Smooth muscle cell of the coronary artery (primary cell): ENCODE data around the gene CD160. TPM values are rescaled to one million over a fixed set of nuclear protein-coding genes. Genes with fewer than 3 reads are reported as not detected.

Experiments
- total RNA-seq: library from RNA; depleted of rRNA; stranded (reverse); fragments of >200 nt; gene quantifications from 2 replicates; pipeline ENCODE4 v1.2.3, GENCODE V29; 2014; ENCODE audit warnings: low replicate concordance

The CD160 gene, protein sequence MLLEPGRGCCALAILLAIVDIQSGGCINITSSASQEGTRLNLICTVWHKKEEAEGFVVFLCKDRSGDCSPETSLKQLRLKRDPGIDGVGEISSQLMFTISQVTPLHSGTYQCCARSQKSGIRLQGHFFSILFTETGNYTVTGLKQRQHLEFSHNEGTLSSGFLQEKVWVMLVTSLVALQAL
- total RNA-seq = 0.12 TPM in 1 of 2 replicates, not detected in the other

DNA sequence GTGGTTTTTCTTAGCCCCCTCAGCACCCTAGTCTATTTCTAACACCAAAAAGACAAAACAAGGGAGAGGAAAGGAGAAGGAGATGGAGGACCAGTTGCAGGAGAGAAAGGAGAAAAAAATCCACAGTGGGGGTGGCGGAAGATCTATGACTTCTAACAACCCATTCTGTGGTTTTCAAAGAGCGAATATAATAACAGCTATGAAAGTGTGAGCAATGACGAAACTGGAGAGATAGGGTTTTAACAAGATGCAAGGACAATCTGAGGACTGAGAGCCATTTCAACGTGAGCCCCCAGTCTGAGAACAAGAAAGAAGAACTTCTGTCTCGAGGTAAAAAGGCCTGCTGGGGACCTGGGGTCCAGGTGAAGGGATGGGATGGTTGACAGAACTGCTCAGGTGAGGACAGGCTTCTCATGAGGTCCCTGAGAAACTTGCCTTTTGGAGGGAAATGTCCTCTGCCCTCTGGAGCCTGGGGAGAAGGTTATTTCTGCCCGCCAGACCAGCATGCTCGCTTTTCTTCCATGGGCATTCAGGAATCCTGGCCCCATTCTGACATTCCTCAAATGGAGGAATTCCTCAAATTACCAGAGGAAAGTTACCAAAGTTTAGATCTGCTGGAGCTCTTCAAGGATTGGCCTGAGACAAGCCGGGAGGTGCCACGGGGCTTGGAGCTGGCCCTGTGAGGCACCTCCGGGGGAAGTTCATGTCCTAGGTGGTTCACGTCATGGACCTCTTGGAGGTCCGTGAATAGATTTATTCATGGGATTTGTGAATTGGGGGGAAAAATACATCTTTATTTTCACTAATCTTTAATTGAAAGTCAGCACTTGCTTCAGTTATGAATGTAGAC lies at the start of gene CD160:
Gene CD160 (plus strand): TSS at position 270 of the 850 bp plus-strand sequence. CDS start 8,829 bp downstream, outside the sequence.

DNA sequence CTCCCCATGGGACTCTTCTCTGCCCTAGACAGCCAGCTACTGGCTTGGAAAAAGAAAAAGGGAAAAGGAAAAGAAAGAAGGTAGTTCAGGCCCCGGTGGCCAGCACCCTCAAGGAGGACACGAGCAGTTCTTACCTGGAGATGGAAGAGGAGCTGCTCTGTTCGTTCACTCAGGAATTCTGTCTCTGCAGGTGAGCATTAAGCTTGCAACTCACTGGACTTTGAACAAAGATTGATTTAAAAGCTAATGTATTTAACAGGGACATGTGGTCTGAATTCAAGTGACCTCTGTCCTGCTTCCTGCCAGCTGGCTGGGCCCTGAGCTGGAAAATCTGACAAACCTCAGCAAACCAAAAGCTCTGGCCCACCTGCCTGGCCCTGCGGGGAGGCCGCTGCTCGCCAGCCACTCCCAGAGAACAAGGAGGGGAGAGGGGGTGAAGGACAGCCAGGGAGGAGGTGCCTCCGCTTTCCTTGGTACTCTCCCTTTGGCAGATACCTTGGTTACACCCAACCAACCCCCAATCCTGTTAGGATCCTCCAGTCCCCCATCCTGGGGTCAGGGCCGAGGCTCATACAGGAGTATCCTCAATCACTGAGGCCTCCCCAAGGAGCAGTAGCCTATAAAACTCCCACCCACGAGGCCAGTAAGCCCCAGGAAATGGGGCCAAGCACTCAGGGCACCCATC lies 12.0 kb upstream of the CD160 start, which contains the start of gene PDZK1:
Gene PDZK1 (minus strand): TSS at position 186 of the 685 bp plus-strand sequence. CDS start 19,347 bp downstream, outside the sequence.

Other genes with a start within 250 kb of the CD160 start
- gene GPR89A, start 111.5 kb upstream of the CD160 start, total RNA-seq = 18.4 and 22.6 TPM in 2 replicates
- gene PDZK1, start 12.1 kb upstream of the CD160 start, total RNA-seq = 0.08 TPM in 1 of 2 replicates, not detected in the other
- 7.7 and 8.9 TPM in 2 replicates for gene RNF115, start 104.6 kb downstream of the CD160 start, total RNA-seq
- 21.0 and 28.4 TPM in 2 replicates for gene POLR3C, start 104.7 kb downstream of the CD160 start, total RNA-seq
- gene NUDT17, start 126.1 kb downstream of the CD160 start, total RNA-seq = 1.2 and 4.4 TPM in 2 replicates
- 2.5 and 6.3 TPM in 2 replicates for gene PIAS3, start 139.6 kb downstream of the CD160 start, total RNA-seq
- gene ANKRD35, start 166.4 kb downstream of the CD160 start, total RNA-seq = 0.45 and 1.4 TPM in 2 replicates
- 0.23 and 7.4 TPM in 2 replicates for gene ITGA10, start 190.6 kb downstream of the CD160 start, total RNA-seq
- gene PEX11B, start 199.2 kb downstream of the CD160 start, total RNA-seq = 22.6 and 25.1 TPM in 2 replicates
- gene RBM8A, start 208.0 kb downstream of the CD160 start, total RNA-seq = 154 and 166 TPM in 2 replicates
- 8.4 and 15.4 TPM in 2 replicates for gene LIX1L, start 238.5 kb downstream of the CD160 start, total RNA-seq
- 0.15 and 0.35 TPM in 2 replicates for gene ANKRD34A, start 245.1 kb downstream of the CD160 start, total RNA-seq
- 15.6 and 23.4 TPM in 2 replicates for gene POLR3GL, start 245.2 kb downstream of the CD160 start, total RNA-seq